HepG2 (cell line): ENCODE measurements around the gene APLP1. TPM values are rescaled to one million over a fixed set of nuclear protein-coding genes. Genes with fewer than 3 reads are reported as not detected.

Experiments used
- ATRX ChIP-seq: sonication (generic); formaldehyde crosslinking; IDR thresholded peaks from 2 replicates; pipeline ENCODE4 v1.4.0; 2020; ENCODE audit warnings: missing genetic modification reagents, borderline replicate concordance
- FOXA3 ChIP-seq: IDR thresholded peaks from 2 replicates; pipeline ENCODE4 v1.6.1; 2016; ENCODE audit warnings: missing genetic modification reagents, missing compliant biosample characterization
- ISL2 ChIP-seq: sonication (generic); formaldehyde crosslinking; IDR thresholded peaks from 2 replicates; pipeline ENCODE4 v1.5.0; 2020; ENCODE audit warnings: missing genetic modification reagents
- MLXIP ChIP-seq: sonication (generic); formaldehyde crosslinking; IDR thresholded peaks from 2 replicates; pipeline ENCODE4 v1.9.0; 2021; ENCODE audit warnings: missing genetic modification reagents, borderline replicate concordance
- MZF1 ChIP-seq: sonication (generic); formaldehyde crosslinking; IDR thresholded peaks from 2 replicates; pipeline ENCODE4 v1.8.1; 2023; ENCODE audit warnings: mild to moderate bottlenecking, missing genetic modification reagents, borderline replicate concordance
- PPARG ChIP-seq: conservative IDR thresholded peaks from 2 replicates; pipeline ENCODE4 v1.6.1; 2016; ENCODE audit warnings: missing biosample characterization, missing genetic modification reagents
- SALL1 ChIP-seq: sonication (generic); formaldehyde crosslinking; IDR thresholded peaks from 2 replicates; pipeline ENCODE4 v1.8.0; 2022; ENCODE audit warnings: mild to moderate bottlenecking, missing genetic modification reagents
- TBL1XR1 ChIP-seq: fragments of 150-350 bp; IDR thresholded peaks from 2 replicates; pipeline ENCODE4 v1.6.1; 2014; ENCODE audit warnings: borderline replicate concordance, low read length; ENCODE audit not compliant: partially characterized antibody
- TEAD2 ChIP-seq: sonication (generic); formaldehyde crosslinking; IDR thresholded peaks from 2 replicates; pipeline ENCODE4 v1.9.0; 2021; ENCODE audit warnings: missing genetic modification reagents
- THYN1 ChIP-seq: sonication (generic); formaldehyde crosslinking; IDR thresholded peaks from 2 replicates; pipeline ENCODE4 v1.8.1; 2023; ENCODE audit warnings: low read depth, mild to moderate bottlenecking, moderate library complexity, missing genetic modification reagents, borderline replicate concordance
- ZFP1 ChIP-seq: IDR thresholded peaks from 2 replicates; pipeline ENCODE4 v1.6.1; 2016
- ZMYM2 ChIP-seq: sonication (generic); formaldehyde crosslinking; IDR thresholded peaks from 2 replicates; pipeline ENCODE4 v1.8.0; 2022; ENCODE audit warnings: mild to moderate bottlenecking, missing genetic modification reagents
- ZNF362 ChIP-seq: sonication (generic); formaldehyde crosslinking; IDR thresholded peaks from 2 replicates; pipeline ENCODE4 v1.4.0; 2020; ENCODE audit warnings: missing genetic modification reagents, mild to moderate bottlenecking, borderline replicate concordance
- ZNF407 ChIP-seq: sonication (generic); formaldehyde crosslinking; IDR thresholded peaks from one replicate; pipeline ENCODE4 v1.5.1; 2020; ENCODE audit warnings: mild to moderate bottlenecking, missing genetic modification reagents; ENCODE audit errors: not compliant biosample characterization
- ZSCAN9 ChIP-seq: IDR thresholded peaks from 2 replicates; pipeline ENCODE4 v1.6.1; 2016; ENCODE audit warnings: borderline replicate concordance
- polyA plus RNA-seq, 8 experiments: library from polyadenylated mRNA; depleted of rRNA in 3 of 8; stranded (reverse) in 7 of 8; unstranded in 1 of 8; fragments of >200 nt; fragmentation: Illumina TruSeq in 4 of 8; extraction: Trizol in 4 of 8; gene quantifications; 2 replicates each; pipeline versions ENCODE4 v1.2.1 to v1.2.3, GENCODE V29; 2011 to 2016; ENCODE audit warnings: low read depth in 4 of 8, missing spikeins in 1 of 8, mixed read lengths in 1 of 8; ENCODE audit not compliant: insufficient read depth in 1 of 8
- total RNA-seq, 5 experiments: library from RNA; depleted of rRNA; stranded (reverse); fragments of >200 nt; fragmentation: Illumina TruSeq; extraction: Trizol; gene quantifications; 2 replicates each; pipeline ENCODE4 v1.2.3, GENCODE V29; 2016; ENCODE audit warnings: low read depth in 1 of 5

Gene APLP1
- total and polyA plus RNA-seq, 2 of the 13 experiments (the other 11 are each of a cell fraction or from before 2014, with no cell fraction given) = 2.0 to 2.9 TPM

- TF ChIP-seq ZNF362 (CRISPR knock-in tag) (0 out of 2 replicates have a peak, but pooled peaks have one; percentile 25), ZSCAN9 (CRISPR knock-in tag) (peak; percentile 99), THYN1 (CRISPR knock-in tag) (no peak), ZFP1 (CRISPR knock-in tag) (peak; percentile 54; the same call in 1 of the 2 replicates), ZMYM2 (no peak), ATRX (CRISPR knock-in tag) (no peak; the same call in 1 of the 2 replicates), ISL2 (CRISPR knock-in tag) (peak; percentile 76), FOXA3 (CRISPR knock-in tag) (peak; percentile 36; the same call in 1 of the 2 replicates), TBL1XR1 (no peak), MLXIP (CRISPR knock-in tag) (peak; percentile 86), PPARG (CRISPR knock-in tag) (peak; percentile 85), ZNF407 (CRISPR knock-in tag) (peak; percentile 62), SALL1 (peak; percentile 97), TEAD2 (CRISPR knock-in tag) (0 out of 2 replicates have a peak, but pooled peaks have one; percentile 79), MZF1 (CRISPR knock-in tag) (peak; percentile 74; the same call in 1 of the 2 replicates)
Observed at GRCh38 chr19:35879770-35880317, 11.5 kb downstream of the APLP1 start (continued).
